RPMI7951 (cell line): ENCODE results near the gene WDR37. TPM values are rescaled to one million over a fixed set of nuclear protein-coding genes. Genes with fewer than 3 reads are reported as not detected.
"Not testable (repeated sequence)": the region's sequence is repeated elsewhere in the genome, so short reads cannot be mapped to it uniquely, and the experiment has no call there.

ENCODE experiments used
- DNase-seq: peaks from one replicate; pipeline ENCODE4 v3.0.0-alpha.2; 2012; ENCODE audit warnings: low read depth
- total RNA-seq: library from RNA; depleted of rRNA; stranded (reverse); fragments of >200 nt; shearing (Covaris generic); gene quantifications from 2 replicates; pipeline ENCODE4 v1.2.3, GENCODE V29; 2014

The WDR37 gene
- total RNA-seq, 1 experiment from 2014 or later: 13.5 TPM

DNA sequence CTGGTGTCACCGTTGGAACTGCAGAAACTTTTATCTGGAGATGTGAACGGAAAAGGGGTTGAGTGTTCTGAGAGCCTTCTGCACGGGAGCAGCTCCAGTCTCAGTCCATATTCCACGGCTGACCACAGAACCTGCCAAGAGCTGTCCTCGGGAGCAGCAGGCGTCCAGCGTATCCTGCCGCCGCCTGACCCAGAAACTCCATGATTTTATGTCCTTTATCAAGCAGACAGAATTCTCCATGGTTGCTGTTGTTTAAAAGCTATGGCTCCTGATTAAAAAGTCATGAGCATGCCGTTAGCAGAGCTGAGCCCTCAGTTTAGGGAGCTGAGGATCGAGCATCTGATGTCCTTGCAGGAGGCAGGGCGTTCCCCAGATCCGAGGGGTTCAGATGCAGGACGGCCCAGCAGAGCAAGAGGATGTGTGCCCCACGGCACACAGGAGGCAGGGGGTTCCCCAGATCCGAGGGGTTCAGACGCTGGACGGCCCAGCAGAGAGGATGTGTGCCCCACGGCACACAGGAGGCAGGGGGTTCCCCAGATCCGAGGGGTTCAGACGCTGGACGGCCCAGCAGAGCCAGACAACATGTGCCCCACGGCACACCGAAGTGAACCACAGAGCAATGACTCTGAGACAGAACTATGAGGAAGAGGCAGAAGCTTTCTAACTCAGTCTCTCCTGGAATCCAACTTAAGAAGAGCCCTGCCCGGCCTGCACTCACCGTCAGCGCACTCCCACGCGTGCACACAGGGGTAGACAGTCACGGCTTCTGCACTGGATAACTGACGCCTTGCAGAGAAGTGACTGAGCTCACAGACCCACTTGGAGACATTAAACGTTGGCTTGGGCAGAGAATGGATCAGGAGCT lies 96.4 kb downstream of the WDR37 start:
- no peak for DNase-seq

DNA sequence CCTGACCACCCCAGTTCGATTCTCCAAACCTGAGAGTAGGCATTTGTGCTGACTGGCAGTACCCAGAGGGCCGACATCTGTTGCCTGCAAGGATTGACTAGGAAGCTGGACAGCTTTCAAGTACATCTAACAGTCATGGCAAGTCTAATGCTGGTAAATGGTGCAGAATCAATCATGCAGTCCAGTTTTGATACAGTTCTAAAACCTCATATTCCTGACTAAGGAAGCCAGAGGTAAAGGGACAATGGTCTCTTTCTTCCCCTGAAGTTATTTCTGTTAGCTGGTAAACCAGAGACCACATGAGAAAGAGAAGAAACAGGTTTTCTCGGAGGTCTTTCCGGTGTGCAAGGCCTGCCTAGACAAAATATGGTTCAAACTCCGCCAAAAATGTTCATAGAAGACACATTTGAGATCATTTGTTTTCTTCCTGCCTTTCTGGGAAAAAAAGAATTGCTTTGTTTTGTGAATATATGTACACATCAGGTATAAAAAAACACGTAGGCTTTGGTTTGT lies 97.1 kb downstream of the WDR37 start:
- DNase-seq: no peak

DNA sequence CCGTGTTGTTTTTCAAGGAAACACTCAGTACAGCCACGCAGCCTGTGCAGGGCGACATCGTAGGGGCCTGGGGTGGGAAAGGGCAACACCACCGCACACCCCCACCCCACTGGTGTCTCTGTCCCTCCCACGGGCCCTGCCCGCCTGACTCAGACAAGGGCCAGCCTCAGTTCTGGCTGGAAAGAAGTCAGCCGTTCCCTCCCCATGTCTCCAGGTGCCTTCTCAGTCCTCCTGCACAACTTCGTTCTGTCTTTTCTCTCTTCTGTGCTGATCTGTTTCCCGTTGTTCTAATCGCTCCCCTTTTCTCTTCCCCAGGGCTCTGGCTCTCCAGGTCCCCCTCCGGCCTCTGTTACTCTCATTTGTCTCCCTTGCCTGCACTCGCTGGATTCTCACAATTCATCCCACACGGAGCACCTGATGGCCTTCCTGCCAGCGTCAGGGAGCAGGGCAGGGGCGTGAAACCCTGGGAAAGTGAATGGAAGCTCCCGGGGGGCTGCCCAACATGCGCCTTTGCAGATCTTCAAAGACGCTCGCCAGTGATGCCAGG lies 97.7 kb downstream of the WDR37 start:
- no peak for DNase-seq

DNA sequence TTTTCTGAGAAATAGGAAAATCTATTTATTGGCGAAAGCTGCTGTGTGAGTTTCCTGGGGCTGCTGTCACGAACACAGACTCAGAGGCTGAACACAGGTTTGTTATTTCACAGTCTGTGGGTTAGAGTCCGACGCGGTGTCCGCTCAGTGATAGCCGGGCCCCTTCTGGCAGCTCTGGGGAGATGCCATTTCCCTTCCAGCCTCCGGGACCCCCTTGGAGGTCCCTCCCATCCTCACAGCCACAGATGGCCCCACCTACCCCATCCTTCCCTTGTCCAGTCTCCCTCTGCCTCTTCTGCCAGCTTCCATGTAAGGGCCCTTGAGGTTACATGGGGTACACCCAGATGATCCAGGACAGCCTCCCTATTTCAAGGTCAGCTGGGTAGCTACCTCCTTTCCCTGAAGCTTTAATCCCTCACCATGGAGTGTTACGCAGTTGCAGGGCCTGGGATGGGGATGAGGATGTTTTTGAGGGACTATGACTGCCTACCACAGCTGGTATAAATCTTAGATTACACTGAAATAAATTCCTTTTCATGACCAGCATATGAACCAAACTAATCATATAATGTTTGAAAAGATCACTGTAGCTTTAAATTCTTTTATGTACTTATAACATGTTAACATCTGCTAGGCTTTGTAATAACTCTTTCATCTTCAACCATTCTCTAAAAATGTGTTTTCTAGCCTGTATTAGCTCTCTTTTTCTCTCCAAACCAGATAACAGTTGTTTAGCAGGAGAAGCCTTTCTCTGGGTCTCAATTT lies 98.5 kb downstream of the WDR37 start:
- no peak for DNase-seq

DNA sequence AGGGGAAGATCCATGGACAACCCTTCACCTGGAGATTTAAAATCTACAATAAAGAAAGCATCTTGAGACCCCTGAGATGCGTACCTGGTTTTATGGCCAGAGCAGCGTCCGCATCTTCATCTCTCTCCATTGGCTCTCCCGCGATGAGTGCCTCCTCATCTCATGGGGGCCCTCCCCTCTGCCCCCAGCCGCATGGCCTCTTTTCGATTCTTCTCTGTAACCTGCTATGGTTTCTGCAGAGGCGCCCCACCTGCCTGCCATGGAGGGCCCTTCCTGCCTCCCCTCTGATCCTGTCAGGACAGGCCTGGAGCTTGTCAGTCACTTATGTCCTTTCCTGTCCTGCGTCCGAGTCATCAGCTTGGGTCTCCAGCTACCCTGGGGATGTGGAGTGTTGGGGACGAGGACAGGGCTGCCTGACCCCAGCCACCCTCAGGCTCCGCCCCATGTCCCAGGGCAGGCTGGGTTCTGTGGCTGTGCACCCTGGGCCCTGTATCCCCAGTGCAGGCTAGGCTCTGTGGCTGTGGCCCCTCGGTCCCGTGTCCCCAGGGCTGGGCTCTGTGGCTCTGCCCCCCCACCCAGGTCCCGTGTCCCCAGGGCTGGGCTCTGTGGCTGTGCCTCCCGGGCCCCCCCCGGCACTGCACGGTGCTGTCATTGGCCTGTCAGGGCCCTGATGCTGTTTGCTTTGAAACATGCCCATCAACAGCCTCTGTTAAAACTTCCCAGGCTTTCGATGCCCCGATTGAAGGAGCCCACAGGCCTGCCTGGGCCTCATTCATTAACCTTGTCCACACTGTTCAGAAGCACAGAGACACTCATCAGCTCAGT lies 99.8 kb downstream of the WDR37 start:
- DNase-seq: no peak

DNA sequence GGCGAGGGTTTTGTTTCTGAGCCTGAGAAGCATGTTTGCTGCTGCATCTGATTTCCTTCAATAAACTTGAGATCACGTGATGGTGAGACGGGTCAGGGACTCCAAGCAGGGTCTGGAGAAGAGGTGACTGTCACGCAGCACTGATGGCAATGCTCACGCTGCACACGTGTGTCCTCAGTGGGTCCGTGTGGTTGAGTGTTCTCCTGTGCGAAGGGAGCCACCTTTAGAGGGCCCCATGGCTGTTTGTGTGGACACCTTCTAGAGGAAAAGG lies 100.4 kb downstream of the WDR37 start:
- DNase-seq: no peak

DNA sequence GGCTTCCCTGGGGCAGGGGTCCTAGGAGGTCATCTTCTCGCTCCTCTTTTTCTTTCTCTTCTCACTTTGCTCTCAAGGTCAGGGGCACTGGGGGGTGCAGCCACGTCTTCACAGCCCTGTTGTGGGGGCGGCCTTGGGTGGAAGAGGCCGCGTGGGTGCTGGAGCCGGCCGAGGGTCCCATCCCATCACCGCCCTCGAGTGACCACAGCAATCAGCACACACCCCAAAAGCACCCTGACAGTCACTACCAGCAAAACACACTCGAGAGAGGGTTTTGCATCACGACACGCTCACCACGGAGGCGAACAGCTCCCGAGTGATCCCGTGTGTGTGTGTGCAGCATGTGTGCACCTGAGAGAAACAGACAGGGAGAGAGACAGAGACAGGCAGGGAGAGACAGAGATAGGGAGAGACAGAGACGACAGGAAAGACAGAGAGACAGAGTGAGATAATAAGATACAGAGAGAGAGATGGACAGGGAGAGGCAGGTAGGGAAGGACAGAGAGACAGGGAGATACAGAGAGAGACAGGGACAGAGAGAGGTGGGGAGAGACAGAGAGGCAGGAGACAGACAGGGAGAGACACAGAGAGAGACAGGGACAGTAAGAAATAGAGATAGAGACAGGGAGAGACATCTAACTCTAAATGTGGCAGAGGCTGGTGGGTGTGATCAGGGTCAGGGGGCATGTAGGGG lies 100.9 kb downstream of the WDR37 start:
- DNase-seq: no peak

DNA sequence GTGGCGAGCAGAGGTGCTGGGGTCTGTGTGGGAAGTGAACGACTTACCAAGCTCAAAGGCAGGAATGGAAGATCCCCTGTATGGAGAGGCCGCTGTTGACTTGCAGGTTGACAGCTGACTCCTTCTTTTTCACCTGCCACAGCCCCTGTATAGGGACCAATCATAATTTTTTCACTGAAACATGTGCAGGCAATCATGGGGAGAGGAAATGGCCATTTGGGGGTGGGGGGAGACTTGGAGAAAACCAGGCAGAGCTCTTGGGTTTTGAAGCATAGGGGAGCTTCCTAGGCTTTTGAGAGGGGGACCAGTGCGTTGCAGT lies 101.4 kb downstream of the WDR37 start:
- no peak for DNase-seq

DNA sequence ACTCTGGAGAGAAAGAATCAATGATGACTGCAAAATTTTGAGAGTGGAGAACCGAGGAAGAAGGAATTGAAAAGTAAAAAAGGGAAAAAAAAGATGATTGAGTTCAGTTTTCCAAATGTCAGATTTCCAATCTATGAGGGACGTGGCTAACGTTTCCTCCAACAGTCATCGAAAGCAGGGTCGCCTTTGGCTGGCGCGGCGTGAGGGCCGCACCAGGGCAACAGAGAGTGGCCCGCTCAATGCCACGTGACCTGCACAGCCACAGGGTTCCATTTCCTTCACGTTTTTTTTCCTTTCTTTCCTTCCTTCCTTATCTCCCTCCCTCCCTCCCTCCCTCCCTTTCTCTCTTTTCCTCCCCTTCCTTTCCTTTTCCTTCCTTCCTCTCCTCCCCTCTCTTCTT lies 101.9 kb downstream of the WDR37 start:
- DNase-seq: no peak

DNA sequence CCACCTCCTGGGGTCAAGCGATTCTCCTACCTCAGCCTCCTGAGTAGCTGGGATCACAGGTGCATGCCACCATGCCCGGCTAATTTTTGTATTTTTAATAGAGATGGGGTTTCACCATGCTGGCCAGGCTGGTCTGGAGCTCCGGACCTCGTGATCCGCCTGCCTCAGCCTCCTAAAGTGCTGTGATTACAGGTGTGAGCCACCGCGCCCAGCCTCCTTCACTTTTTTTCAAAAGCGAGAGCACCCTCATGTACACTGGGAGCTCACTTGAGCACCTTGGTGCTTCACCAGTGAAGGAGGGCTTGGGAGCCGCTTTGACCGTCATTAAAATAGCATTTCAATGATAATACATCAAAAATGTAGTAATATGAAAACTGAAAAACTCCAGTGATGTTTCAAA lies 102.4 kb downstream of the WDR37 start:
- DNase-seq: not testable (repeated sequence)

DNA sequence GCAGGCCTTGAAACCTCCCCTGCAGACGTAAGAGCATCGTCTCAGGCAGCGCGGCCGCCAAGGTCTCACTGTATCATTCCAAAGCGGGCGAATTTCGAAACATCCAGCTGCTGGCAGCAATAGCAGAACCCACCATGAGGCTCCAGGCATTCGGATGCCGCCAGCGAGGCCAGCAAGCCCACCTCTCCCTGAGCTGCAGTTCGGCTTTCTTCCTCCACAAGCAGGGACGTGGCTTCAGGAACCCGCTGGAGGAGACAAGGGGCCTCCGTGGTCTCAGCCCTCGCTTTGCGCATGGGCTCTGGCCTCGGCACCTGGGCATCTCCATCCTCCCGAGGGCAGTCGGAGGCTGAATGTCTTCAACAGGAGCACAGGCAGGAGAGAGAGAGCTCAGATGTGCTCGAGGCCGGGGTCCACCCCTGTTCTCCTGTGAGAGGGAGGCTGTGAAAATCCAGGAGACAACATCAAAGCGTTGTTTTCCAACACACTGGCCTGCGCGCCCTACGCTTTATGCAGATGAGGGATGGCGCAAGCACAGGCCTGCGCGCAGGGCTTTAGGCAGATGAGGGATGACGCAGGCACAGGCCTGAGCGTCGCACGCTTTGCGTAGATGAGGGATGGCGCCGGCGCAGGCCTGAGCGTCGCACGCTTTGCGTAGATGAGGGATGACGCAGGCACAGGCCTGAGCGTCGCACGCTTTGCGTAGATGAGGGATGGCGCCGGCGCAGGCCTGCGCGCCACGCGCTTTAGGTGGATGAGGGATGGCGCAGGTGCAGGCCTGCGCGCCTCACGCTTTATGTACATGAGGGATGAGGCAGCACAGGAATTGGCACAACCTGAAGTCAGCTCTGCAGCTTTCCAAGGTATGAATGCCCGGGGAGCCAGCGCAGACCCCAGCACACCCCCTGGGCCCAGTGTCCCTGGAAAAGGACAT lies 103.2 kb downstream of the WDR37 start:
- peak; percentile 12 for DNase-seq

DNA sequence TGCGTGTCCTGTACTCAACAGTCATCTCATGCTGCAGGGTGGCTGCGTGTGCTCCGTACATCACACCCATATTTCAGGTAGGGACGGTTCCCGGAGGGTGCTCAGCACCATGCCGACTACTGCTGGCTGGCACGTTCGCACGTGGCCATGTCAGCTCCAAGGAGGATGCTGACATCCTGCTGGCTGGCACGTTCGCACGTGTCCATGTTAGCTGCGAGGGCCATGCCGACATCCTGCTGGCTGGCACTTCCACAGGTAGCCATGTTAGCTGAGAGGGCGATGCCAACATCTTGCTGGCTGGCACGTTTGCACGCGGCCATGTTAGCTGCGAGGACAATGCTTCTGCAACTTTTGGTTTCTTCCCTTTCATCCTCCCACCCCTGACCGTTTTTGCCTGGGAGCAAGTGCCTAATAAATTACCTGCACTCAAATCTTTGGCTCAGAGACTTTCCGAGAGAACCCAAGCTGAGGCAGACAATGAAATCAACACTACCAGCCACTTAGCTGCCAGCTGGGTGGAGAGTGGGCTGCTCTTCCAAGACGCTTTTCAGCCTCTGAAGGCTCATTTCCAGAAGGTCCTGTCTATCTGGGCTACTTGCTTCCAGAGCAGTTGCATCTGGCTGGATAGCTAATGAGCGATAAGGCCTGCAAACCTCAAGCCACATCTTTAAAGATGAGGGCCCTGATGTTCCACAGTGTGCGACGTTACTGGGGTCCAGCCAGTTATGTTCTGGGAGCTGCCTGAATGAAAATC lies 104.6 kb downstream of the WDR37 start:
- DNase-seq: no peak

DNA sequence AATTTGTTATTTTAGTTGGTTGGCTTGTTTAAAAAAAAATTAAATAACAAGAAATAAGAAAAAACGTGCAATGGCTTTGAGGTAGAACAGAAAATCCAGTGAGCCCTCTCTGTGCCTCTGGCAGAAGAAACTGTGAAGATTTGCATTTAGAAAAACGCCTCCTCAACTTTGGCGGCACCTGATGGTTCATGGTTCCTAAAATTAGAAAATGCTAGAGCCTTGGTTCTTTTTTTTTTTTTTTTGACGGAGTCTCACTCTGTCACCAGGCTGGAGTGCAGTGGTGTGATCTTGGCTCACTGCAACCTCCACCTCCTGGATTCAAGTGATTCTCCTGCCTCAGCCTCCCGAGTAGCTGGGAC lies 105.1 kb downstream of the WDR37 start:
- DNase-seq: not testable (repeated sequence)

DNA sequence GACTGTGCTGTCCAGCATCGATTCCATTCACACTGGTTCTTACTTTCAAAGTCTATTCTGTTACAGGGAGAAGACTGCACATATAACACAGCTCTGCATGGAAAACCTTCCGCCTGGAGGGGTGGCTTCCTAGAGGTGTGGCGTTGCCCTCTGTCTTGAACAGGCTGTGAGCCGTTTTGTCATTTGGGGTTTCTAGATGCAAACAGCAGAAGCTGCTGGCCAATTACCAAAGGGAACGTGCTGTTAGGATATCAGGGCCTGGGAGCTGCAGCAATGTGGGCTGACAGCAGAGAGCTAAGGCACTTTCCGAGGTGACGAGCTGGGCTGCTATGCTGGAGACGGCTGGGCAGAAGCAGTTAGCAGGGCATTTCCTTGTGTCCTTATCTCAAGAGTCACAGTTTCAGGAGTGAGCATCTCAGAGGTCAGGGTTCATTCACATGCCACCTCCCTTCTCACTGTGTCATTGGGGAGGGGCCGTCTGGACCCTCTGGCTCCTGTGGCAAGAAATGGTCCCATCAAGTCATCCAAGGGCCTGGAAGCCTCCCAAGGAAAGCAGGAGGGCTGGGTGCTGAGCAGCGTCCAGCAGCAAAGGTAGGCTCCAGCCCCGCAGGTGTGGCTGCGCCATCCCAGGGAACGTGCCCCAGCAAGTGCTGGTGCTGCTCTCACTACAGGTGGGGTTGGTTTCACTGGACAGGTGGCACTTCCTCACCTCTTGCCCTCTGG lies 106.5 kb downstream of the WDR37 start:
- DNase-seq: no peak

DNA sequence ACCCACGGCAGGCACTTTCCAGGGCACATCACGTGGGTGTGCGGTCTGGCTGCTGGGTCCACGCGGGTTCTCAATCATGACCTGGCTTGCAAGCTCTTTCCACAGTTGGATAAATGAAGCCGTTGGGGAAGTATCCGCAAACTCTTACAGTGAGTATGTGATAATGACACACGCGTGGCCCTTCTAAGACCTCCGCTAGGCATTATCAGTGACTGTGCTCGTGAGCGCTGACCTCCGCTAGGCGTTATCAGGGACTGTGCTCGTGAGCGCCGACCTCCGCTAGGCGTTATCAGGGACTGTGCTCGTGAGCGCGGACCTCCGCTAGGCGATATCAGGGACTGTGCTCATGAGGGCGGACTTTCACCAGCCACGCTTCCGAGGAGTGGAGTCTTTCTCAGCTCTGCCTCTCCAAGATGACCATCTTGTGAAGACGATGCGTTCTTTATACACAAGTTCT lies 107.0 kb downstream of the WDR37 start:
- no peak for DNase-seq

DNA sequence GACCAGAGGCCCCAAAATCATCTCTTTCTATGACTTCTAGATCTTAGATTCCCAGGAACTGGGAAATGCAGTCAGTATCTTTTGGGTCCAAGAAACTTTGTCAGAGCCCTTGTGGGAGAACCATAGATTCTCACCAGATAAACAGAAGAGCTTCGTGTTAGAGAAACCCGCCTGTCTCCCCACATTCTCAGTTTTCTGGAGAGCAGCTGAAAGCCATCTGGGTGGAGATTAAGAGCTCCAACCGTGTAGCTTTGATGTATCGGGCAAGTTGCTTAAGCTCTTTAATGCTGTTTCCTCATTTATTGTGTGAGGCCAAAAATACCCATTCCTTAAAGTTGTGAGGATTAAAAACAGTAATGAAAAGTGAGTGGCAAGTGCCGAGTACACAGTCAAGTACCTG lies 107.6 kb downstream of the WDR37 start:
- DNase-seq: no peak

DNA sequence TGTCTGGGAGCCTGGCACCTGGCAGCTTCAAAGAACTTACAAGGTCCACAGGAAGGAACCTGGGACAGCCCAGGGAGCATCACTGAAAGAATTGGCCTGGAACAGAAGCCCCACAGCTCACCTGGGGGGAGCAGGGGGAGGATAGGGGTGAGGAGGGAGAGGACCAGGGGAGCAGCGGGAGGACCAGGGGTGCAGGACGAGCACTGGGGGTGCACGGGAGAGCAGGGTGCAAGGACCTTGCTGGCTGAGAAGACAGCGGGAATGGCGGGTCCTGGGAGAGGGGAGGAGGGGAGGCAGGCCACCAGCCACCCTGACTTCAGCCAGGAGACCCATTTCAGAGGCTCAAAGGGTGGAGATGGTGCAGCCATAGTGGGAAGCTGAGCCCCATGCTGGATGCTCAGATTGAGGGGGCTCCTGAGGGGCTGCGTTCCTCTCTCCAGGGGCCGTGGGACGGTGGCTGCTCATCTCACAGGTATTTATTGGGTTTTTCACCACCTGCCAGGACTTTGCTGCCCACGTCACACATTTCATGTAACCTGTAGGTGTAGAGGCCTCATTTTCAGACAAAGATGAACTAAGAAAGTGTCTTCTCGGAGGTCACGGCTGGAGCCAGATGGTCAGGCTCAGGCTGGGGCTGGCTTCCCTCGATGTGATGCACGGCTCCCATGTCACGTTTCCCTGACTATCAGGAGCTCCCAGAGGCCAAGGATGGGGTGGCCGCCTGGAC lies 110.1 kb downstream of the WDR37 start:
- no peak for DNase-seq

DNA sequence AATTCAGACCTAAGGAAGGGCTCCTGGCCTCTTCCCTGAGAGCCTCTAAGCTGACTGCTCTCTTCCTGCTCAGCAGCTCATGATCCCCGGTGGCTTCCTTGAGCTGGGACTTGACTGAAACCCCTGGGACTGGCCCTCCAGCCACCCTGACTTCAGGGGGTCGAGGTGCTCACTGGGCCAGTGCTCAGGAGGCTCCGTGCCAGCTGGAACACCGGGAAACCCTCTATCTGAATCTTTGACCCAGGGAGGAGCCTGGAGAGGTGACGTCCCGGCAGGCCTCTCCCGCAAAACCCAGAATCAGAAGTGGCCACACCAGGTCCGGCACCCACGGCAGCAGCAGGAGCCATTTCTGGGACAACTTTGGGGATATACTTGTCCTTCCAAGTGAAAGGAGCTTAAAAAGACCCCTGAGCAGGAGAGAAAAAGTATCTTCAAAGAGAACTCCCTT lies 110.7 kb downstream of the WDR37 start:
- DNase-seq: no peak
